HEK293 (cell line): ENCODE data around the gene KDM4B.
A peak's percentile ranks its signal among the peaks of the same experiment; 100 is the strongest.

Experiments
- CTCF ChIA-PET: fragments of 350-600 bp; formaldehyde crosslinking; extraction: SDS; loops from one replicate; lab custom pipeline; 2021; ENCODE audit warnings: antibody characterized with exemption; lab: Yijun Ruan, JAX
- POLR2A ChIA-PET: fragments of 300-600 bp; formaldehyde crosslinking; extraction: SDS; loops from one replicate; lab custom pipeline; 2020; ENCODE audit warnings: antibody characterized with exemption, inconsistent platforms; lab: Yijun Ruan, JAX
- H3K27ac ChIP-seq: fragments of 200-500 bp; sonication (Bioruptor generic); 2 replicates; pipeline ENCODE4 v1.5.1; 2014; ENCODE audit warnings: low read depth, low read length, control low read depth, inconsistent platforms; ENCODE audit errors: extremely low read depth
- H3K36me3 ChIP-seq, 2 experiments: fragments of 200-500 bp in 1 of 2; sonication (Bioruptor generic) in 1 of 2; 1 replicate in 1 of 2; 2 replicates in 1 of 2; pipeline ENCODE4 v1.5.1; 2014 to 2017; ENCODE audit warnings: inconsistent platforms in 2 of 2, low read length in 2 of 2; ENCODE audit not compliant: control insufficient read depth in 2 of 2, insufficient read depth in 1 of 2
- H3K4me1 ChIP-seq: fragments of 200-500 bp; sonication (Bioruptor generic); 2 replicates; pipeline ENCODE4 v1.5.1; 2014; ENCODE audit warnings: mild to moderate bottlenecking, low read length, inconsistent platforms; ENCODE audit not compliant: control insufficient read depth, insufficient read depth
- H3K4me3 ChIP-seq: 2 replicates; pipeline ENCODE4 v1.5.1; 2011; ENCODE audit warnings: low read depth, mild to moderate bottlenecking, control low read depth, low read length, moderate library complexity
- H3K9me3 ChIP-seq: fragments of 200-500 bp; sonication (Bioruptor generic); 2 replicates; pipeline ENCODE4 v1.5.1; 2014; ENCODE audit warnings: low read depth, low read length, inconsistent platforms; ENCODE audit not compliant: control insufficient read depth, insufficient read depth
- HOXC10 ChIP-seq: sonication (generic); formaldehyde crosslinking; IDR thresholded peaks from 2 replicates; pipeline ENCODE4 v1.8.1; 2023; ENCODE audit warnings: mild to moderate bottlenecking, missing genetic modification reagents
- ZFP41 ChIP-seq: fragments of 450-650 bp; formaldehyde crosslinking; IDR thresholded peaks from 2 replicates; pipeline ENCODE4 v1.5.1; 2016; ENCODE audit warnings: missing biosample characterization, missing genetic modification characterization, borderline replicate concordance
- ZNF138 ChIP-seq: fragments of 450-650 bp; formaldehyde crosslinking; IDR thresholded peaks from 2 replicates; pipeline ENCODE4 v1.5.1; 2016; ENCODE audit warnings: missing biosample characterization, missing genetic modification characterization, borderline replicate concordance
- ZNF16 ChIP-seq: fragments of 450-650 bp; formaldehyde crosslinking; IDR thresholded peaks from 2 replicates; pipeline ENCODE4 v1.5.1; 2016; ENCODE audit warnings: low read depth, missing biosample characterization, missing genetic modification characterization
- ZNF175 ChIP-seq: fragments of 450-650 bp; formaldehyde crosslinking; IDR thresholded peaks from 2 replicates; pipeline ENCODE4 v1.5.1; 2016; ENCODE audit warnings: missing biosample characterization, missing genetic modification characterization
- ZNF544 ChIP-seq: fragments of 450-650 bp; formaldehyde crosslinking; IDR thresholded peaks from 2 replicates; pipeline ENCODE4 v1.5.0; 2017; ENCODE audit warnings: missing biosample characterization, missing genetic modification characterization
- ZNF623 ChIP-seq: fragments of 450-650 bp; formaldehyde crosslinking; IDR thresholded peaks from 2 replicates; pipeline ENCODE4 v1.5.1; 2016; ENCODE audit warnings: missing biosample characterization, missing genetic modification characterization
- ZNF654 ChIP-seq: fragments of 450-650 bp; formaldehyde crosslinking; IDR thresholded peaks from 2 replicates; pipeline ENCODE4 v1.5.1; 2016; ENCODE audit warnings: low read depth, missing biosample characterization, missing genetic modification characterization
- ZNF701 ChIP-seq: fragments of 450-650 bp; formaldehyde crosslinking; IDR thresholded peaks from 2 replicates; pipeline ENCODE4 v1.5.1; 2016; ENCODE audit warnings: missing biosample characterization, missing genetic modification characterization
- ZNF830 ChIP-seq: fragments of 450-650 bp; IDR thresholded peaks from 2 replicates; pipeline ENCODE4 v1.5.0; 2018; ENCODE audit warnings: missing biosample characterization, missing genetic modification characterization, low read depth, mild to moderate bottlenecking, moderate library complexity
- TF ChIP-seq, protein P1 (sequence below): fragments of 450-650 bp; formaldehyde crosslinking; IDR thresholded peaks from 2 replicates; pipeline ENCODE4 v1.5.1; 2016; ENCODE audit warnings: missing biosample characterization, missing genetic modification characterization
- TF ChIP-seq, protein P2 (sequence below): fragments of 450-650 bp; formaldehyde crosslinking; IDR thresholded peaks from 2 replicates; pipeline ENCODE4 v1.5.1; 2016; ENCODE audit warnings: missing biosample characterization, missing genetic modification characterization
- TF ChIP-seq, protein P3 (sequence below): fragments of 450-650 bp; IDR thresholded peaks from 2 replicates; pipeline ENCODE4 v1.5.1; 2018; ENCODE audit warnings: missing biosample characterization, mild to moderate bottlenecking, missing genetic modification characterization
- TF ChIP-seq, protein P4 (sequence below): fragments of 450-650 bp; formaldehyde crosslinking; IDR thresholded peaks from 2 replicates; pipeline ENCODE4 v1.5.1; 2016; ENCODE audit warnings: missing biosample characterization, missing genetic modification characterization
- TF ChIP-seq, protein P5 (sequence below): fragments of 450-650 bp; formaldehyde crosslinking; IDR thresholded peaks from 2 replicates; pipeline ENCODE4 v1.5.1; 2016; ENCODE audit warnings: missing biosample characterization, missing genetic modification characterization, low read depth

Gene KDM4B

DNA sequence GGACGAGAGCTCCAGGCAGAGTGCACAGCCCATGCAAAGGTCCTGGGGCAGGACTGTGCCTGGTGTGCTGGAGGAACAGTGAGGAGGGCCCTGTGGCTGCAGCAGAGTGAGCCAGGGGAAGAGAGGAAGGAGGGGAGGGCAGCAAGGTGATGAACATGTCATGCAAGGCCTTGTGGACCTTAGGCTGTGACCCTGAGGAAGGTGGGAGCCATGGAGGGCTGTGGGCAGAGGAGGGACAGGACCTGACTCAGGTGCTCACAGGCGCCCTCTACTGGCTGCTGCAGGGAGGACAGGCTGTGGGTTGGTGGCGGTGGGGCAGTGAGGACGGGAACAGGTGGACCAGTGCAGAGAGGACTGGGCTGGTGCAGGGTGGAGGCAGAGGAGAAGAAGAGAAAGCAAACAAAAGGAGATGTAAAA is 201.4 kb downstream of the KDM4B start (continued):
- TF ChIP-seq, protein P1, sequence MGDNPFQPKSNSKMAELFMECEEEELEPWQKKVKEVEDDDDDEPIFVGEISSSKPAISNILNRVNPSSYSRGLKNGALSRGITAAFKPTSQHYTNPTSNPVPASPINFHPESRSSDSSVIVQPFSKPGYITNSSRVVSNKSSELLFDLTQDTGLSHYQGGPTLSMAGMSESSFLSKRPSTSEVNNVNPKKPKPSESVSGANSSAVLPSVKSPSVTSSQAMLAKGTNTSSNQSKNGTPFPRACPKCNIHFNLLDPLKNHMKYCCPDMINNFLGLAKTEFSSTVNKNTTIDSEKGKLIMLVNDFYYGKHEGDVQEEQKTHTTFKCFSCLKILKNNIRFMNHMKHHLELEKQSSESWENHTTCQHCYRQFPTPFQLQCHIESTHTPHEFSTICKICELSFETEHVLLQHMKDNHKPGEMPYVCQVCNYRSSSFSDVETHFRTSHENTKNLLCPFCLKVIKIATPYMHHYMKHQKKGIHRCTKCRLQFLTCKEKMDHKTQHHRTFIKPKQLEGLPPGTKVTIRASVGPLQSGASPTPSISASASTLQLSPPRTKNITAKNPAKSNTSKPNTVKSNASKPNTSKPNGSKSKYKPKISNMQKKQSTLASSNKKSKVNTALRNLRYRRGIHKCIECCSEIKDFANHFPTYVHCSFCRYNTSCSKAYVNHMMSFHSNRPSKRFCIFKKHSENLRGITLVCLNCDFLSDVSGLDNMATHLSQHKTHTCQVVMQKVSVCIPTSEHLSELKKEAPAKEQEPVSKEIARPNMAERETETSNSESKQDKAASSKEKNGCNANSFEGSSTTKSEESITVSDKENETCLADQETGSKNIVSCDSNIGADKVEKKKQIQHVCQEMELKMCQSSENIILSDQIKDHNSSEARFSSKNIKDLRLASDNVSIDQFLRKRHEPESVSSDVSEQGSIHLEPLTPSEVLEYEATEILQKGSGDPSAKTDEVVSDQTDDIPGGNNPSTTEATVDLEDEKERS (tag by site-specific recombination), result 0 out of 2 replicates have a peak, but pooled peaks have one; percentile 72
- TF ChIP-seq, all 188 proteins: peak for 7

DNA sequence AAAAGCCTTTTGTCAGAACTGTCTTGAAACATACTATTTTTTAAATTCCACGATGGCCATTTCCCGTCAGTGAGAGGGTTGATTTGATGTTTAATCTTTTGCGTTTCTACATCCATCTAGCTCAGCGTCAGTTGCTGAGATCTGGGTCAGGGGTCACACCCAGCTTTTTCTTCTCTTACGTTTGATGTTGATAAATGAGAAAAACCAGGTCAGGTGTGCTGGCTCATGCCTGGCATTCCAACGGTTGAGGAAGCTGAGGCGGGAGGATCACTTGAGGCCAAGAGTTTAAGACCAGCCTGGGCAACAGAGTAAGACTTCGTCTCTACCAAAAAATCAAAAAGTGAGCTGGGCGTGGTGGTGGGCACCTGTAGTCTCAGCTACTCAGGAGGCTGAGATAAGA is 202.8 kb downstream of the KDM4B start:
- TF ChIP-seq, protein P2, sequence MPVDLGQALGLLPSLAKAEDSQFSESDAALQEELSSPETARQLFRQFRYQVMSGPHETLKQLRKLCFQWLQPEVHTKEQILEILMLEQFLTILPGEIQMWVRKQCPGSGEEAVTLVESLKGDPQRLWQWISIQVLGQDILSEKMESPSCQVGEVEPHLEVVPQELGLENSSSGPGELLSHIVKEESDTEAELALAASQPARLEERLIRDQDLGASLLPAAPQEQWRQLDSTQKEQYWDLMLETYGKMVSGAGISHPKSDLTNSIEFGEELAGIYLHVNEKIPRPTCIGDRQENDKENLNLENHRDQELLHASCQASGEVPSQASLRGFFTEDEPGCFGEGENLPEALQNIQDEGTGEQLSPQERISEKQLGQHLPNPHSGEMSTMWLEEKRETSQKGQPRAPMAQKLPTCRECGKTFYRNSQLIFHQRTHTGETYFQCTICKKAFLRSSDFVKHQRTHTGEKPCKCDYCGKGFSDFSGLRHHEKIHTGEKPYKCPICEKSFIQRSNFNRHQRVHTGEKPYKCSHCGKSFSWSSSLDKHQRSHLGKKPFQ (tag by site-specific recombination), result no peak
- no peak for TF ChIP-seq ZNF830
- TF ChIP-seq, protein P3, sequence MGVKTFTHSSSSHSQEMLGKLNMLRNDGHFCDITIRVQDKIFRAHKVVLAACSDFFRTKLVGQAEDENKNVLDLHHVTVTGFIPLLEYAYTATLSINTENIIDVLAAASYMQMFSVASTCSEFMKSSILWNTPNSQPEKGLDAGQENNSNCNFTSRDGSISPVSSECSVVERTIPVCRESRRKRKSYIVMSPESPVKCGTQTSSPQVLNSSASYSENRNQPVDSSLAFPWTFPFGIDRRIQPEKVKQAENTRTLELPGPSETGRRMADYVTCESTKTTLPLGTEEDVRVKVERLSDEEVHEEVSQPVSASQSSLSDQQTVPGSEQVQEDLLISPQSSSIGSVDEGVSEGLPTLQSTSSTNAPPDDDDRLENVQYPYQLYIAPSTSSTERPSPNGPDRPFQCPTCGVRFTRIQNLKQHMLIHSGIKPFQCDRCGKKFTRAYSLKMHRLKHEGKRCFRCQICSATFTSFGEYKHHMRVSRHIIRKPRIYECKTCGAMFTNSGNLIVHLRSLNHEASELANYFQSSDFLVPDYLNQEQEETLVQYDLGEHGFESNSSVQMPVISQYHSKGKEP (tag by site-specific recombination), result no peak
- TF ChIP-seq ZNF544 (tag by site-specific recombination), result no peak
- TF ChIP-seq ZNF138 (tag by site-specific recombination), result no peak
- TF ChIP-seq, protein P4, sequence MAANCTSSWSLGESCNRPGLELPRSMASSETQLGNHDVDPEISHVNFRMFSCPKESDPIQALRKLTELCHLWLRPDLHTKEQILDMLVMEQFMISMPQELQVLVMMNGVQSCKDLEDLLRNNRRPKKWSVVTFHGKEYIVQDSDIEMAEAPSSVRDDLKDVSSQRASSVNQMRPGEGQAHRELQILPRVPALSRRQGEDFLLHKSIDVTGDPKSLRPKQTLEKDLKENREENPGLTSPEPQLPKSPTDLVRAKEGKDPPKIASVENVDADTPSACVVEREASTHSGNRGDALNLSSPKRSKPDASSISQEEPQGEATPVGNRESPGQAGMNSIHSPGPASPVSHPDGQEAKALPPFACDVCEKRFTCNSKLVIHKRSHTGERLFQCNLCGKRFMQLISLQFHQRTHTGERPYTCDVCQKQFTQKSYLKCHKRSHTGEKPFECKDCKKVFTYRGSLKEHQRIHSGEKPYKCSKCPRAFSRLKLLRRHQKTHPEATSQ (tag by site-specific recombination), result no peak
- TF ChIP-seq, protein P5, sequence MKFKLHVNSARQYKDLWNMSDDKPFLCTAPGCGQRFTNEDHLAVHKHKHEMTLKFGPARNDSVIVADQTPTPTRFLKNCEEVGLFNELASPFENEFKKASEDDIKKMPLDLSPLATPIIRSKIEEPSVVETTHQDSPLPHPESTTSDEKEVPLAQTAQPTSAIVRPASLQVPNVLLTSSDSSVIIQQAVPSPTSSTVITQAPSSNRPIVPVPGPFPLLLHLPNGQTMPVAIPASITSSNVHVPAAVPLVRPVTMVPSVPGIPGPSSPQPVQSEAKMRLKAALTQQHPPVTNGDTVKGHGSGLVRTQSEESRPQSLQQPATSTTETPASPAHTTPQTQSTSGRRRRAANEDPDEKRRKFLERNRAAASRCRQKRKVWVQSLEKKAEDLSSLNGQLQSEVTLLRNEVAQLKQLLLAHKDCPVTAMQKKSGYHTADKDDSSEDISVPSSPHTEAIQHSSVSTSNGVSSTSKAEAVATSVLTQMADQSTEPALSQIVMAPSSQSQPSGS (tag by site-specific recombination), result no peak
- TF ChIP-seq ZNF623, result no peak
- TF ChIP-seq HOXC10, result no peak
- TF ChIP-seq ZNF654, result no peak
- no peak for TF ChIP-seq ZFP41
- no peak for TF ChIP-seq ZNF16
- TF ChIP-seq ZNF701 (tag by site-specific recombination), result no peak
- TF ChIP-seq ZNF175 (tag by site-specific recombination), result no peak
- POLR2A ChIA-PET, result no interaction called here
- Histone ChIP-seq H3K27ac (no peak overlapping the region), H3K36me3 (no peaks in the 10 kb centered on the region), H3K4me1 (no peaks in the 10 kb centered on the region), H3K4me3 (no peak overlapping the region), H3K9me3 (no peaks in the 10 kb centered on the region)
- CTCF ChIA-PET, result interaction anchor here (0.6 kb wide), 1 partner anchor 403 kb away, joined by 3 read pairs; no protein-coding TSS in a partner anchor
